Uterus (tissue), 4 donors: ENCODE measurements around the gene FTCDNL1. TPM values are rescaled to one million over a fixed set of nuclear protein-coding genes. Genes with fewer than 3 reads are reported as not detected.

Experiments used
- DNase-seq, 2 donors: peaks; one replicate each; pipeline ENCODE4 v3.0.0-alpha.2; 2019 to 2020
- H3K27ac ChIP-seq, 2 donors: fragments of 200-600 bp; sonication (generic); 1 replicate in 1 of 2; 2 replicates in 1 of 2; pipeline ENCODE4 v1.5.1; 2016 to 2018
- H3K27me3 ChIP-seq, 2 donors: fragments of 200-600 bp; sonication (generic); one replicate each; pipeline ENCODE4 v1.5.1; 2018 to 2019; ENCODE audit warnings: control low read depth in 1 of 2
- H3K36me3 ChIP-seq, 2 donors: fragments of 200-600 bp; sonication (generic); one replicate each; pipeline ENCODE4 v1.5.1; 2019; ENCODE audit warnings: control low read depth in 1 of 2
- H3K4me1 ChIP-seq, 2 donors: fragments of 200-600 bp; sonication (generic); one replicate each; pipeline ENCODE4 v1.5.1; 2018 to 2019; ENCODE audit warnings: control low read depth in 1 of 2
- H3K4me3 ChIP-seq, 2 donors: fragments of 200-600 bp; sonication (generic); 1 replicate in 1 of 2; 2 replicates in 1 of 2; pipeline ENCODE4 v1.5.1; 2018 to 2019; ENCODE audit warnings: mild to moderate bottlenecking in 1 of 2
- H3K9me3 ChIP-seq, 2 donors: fragments of 200-600 bp; sonication (generic); one replicate each; pipeline ENCODE4 v1.5.1; 2019; ENCODE audit warnings: control low read depth in 1 of 2
- CTCF ChIP-seq, 4 experiments: fragments of 200-600 bp in 2 of 4; fragments of 450-650 bp in 2 of 4; sonication (generic) in 2 of 4; IDR thresholded peaks; one replicate each; pipeline ENCODE4 v1.5.1; 2016 to 2019; ENCODE audit warnings: antibody characterized with exemption in 4 of 4, mild to moderate bottlenecking in 2 of 4, moderate library complexity in 1 of 4
- POLR2A ChIP-seq, 2 donors: fragments of 450-650 bp; IDR thresholded peaks; one replicate each; pipeline ENCODE4 v1.6.1; 2016; ENCODE audit warnings: antibody characterized with exemption in 2 of 2, mild to moderate bottlenecking in 1 of 2, moderate library complexity in 1 of 2
- intact Hi-C: fragments of 100-400 bp; cut with DNase I; formaldehyde crosslinking; loops from one replicate; pipeline ENCODE4 v1.15.1; 2023; ENCODE audit warnings: low total_unique reads
- total RNA-seq, 4 donors: library from RNA; depleted of rRNA in 3 of 4; stranded (reverse); fragments of >200 nt in 3 of 4; gene quantifications; one replicate each; pipeline versions ENCODE4 v1.1.0 to v1.2.4, GENCODE V29; 2014 to 2023
- donor health status: DM: yes; HTN: yes; CAD: no.

Gene FTCDNL1
- total RNA-seq, 4 donors from 2014 or later: 0.29 to 5.8 (median 1.4) TPM; not detected in 1

- intact Hi-C loops: no loop called here
- DNase-seq: no peak
- no peak overlapping the region for H3K4me3 ChIP-seq
- H3K27ac ChIP-seq: no peak overlapping the region
- no peaks in the 10 kb centered on the region for H3K36me3 ChIP-seq
- no peak for TF ChIP-seq CTCF (IDR thresholded peaks at IDR 0.05)
- no peaks in the 10 kb centered on the region for H3K4me1 ChIP-seq
- no peaks in the 10 kb centered on the region for H3K27me3 ChIP-seq
- no peaks in the 10 kb centered on the region for H3K9me3 ChIP-seq
These were observed 24.4 kb upstream of the FTCDNL1 start for GRCh38 chr2:199875400-199875799.

- no peak for DNase-seq
- intact Hi-C loops: no loop called here
- TF ChIP-seq POLR2A (IDR thresholded peaks at IDR 0.05) (no peak), CTCF (IDR thresholded peaks at IDR 0.05) (no peak)
- Histone ChIP-seq H3K36me3 (no peaks in the 10 kb centered on the region), H3K9me3 (no peaks in the 10 kb centered on the region), H3K4me3 (no peak overlapping the region), H3K27ac (no peak overlapping the region), H3K4me1 (no peaks in the 10 kb centered on the region), H3K27me3 (no peaks in the 10 kb centered on the region)
These were observed 23.2 kb upstream of the FTCDNL1 start for GRCh38 chr2:199874209-199874608.

GRCh38 chr2:199870581-199870980, 19.6 kb upstream of the FTCDNL1 start:
- DNase-seq: no peak
- H3K4me3 ChIP-seq: no peak overlapping the region
- H3K27ac ChIP-seq: no peak overlapping the region
- no peaks in the 10 kb centered on the region for H3K27me3 ChIP-seq
- intact Hi-C loops: no loop called here
- TF ChIP-seq POLR2A (IDR thresholded peaks at IDR 0.05) (no peak), CTCF (IDR thresholded peaks at IDR 0.05) (no peak)
- H3K4me1 ChIP-seq: no peaks in the 10 kb centered on the region
- H3K9me3 ChIP-seq: no peaks in the 10 kb centered on the region
- H3K36me3 ChIP-seq: no peaks in the 10 kb centered on the region

GRCh38 chr2:199869653-199870052, 18.7 kb upstream of the FTCDNL1 start:
- Histone ChIP-seq H3K27me3 (no peaks in the 10 kb centered on the region), H3K36me3 (no peaks in the 10 kb centered on the region), H3K4me3 (no peak overlapping the region), H3K4me1 (no peaks in the 10 kb centered on the region), H3K27ac (no peak overlapping the region), H3K9me3 (no peaks in the 10 kb centered on the region)
- DNase-seq: no peak
- TF ChIP-seq POLR2A (IDR thresholded peaks at IDR 0.05) (no peak), CTCF (IDR thresholded peaks at IDR 0.05) (no peak)
- intact Hi-C loops: no loop called here

GRCh38 chr2:199869227-199869541, 18.2 kb upstream of the FTCDNL1 start:
- no peak overlapping the region for H3K27ac ChIP-seq
- DNase-seq: no peak
- intact Hi-C loops: no loop called here
- no peaks in the 10 kb centered on the region for H3K9me3 ChIP-seq
- H3K27me3 ChIP-seq: no peaks in the 10 kb centered on the region
- H3K36me3 ChIP-seq: no peaks in the 10 kb centered on the region
- TF ChIP-seq POLR2A (IDR thresholded peaks at IDR 0.05) (no peak), CTCF (IDR thresholded peaks at IDR 0.05) (no peak)
- H3K4me1 ChIP-seq: no peaks in the 10 kb centered on the region
- no peak overlapping the region for H3K4me3 ChIP-seq
